WTC11 (cell line): ENCODE measurements around the gene SDHB. TPM values are rescaled to one million over a fixed set of nuclear protein-coding genes. Genes with fewer than 3 reads are reported as not detected.

Source experiments
- ATAC-seq: fragments of 200-7000 bp; cut with Tn5 transposase; 2 replicates; pipeline ENCODE4 v1.10.0; 2021; ENCODE audit warnings: mild to moderate bottlenecking, moderate library complexity
- CTCF ChIA-PET: fragments of 300-600 bp; sonication (Branson Sonifier 250); formaldehyde crosslinking; loops from one replicate; lab custom pipeline; 2021; ENCODE audit warnings: antibody characterized with exemption; lab: Charles Lee
- POLR2A ChIA-PET: fragments of 350-600 bp; sonication (Branson Sonifier 250); formaldehyde crosslinking; loops from one replicate; lab custom pipeline; 2021; ENCODE audit warnings: antibody characterized with exemption; lab: Charles Lee
- DNase-seq: peaks from one replicate; pipeline ENCODE4 v3.0.0; 2021; ENCODE audit warnings: low spot score
- H3K27ac Mint-ChIP-seq: 2 replicates; pipeline ENCODE4 v1.8.0; 2021; ENCODE audit warnings: mixed read lengths
- H3K27me3 Mint-ChIP-seq: 2 replicates; pipeline ENCODE4 v1.8.0; 2021; ENCODE audit warnings: low read depth, mild to moderate bottlenecking, moderate library complexity, mixed read lengths
- H3K36me3 Mint-ChIP-seq: 2 replicates; pipeline ENCODE4 v1.8.0; 2021; ENCODE audit warnings: mixed read lengths
- H3K4me1 Mint-ChIP-seq: 2 replicates; pipeline ENCODE4 v1.8.0; 2022; ENCODE audit warnings: mixed read lengths
- H3K4me3 Mint-ChIP-seq: 2 replicates; pipeline ENCODE4 v1.8.0; 2021; ENCODE audit warnings: mild to moderate bottlenecking, moderate library complexity, mixed read lengths
- H3K9me3 Mint-ChIP-seq: 2 replicates; pipeline ENCODE4 v1.8.0; 2021; ENCODE audit warnings: mixed read lengths
- AR ChIP-seq: fragments of 250-450 bp; sonication (Bioruptor Pico); IDR thresholded peaks from 2 replicates; pipeline ENCODE4 v1.9.0; 2021; ENCODE audit warnings: mild to moderate bottlenecking
- ATF1 ChIP-seq: sonication (generic); formaldehyde crosslinking; IDR thresholded peaks from 2 replicates; pipeline ENCODE4 v1.8.1; 2023; ENCODE audit warnings: mild to moderate bottlenecking, moderate library complexity, missing genetic modification reagents
- CREB1 ChIP-seq: sonication (generic); formaldehyde crosslinking; IDR thresholded peaks from 2 replicates; pipeline ENCODE4 v1.8.0; 2023; ENCODE audit warnings: mild to moderate bottlenecking, missing genetic modification reagents
- CREM ChIP-seq: sonication (generic); formaldehyde crosslinking; IDR thresholded peaks from 2 replicates; pipeline ENCODE4 v1.8.1; 2022; ENCODE audit warnings: mild to moderate bottlenecking, missing genetic modification reagents, moderate library complexity
- EMX1 ChIP-seq: fragments of 250-450 bp; sonication (Bioruptor Pico); IDR thresholded peaks from 2 replicates; pipeline ENCODE4 v1.8.0; 2021; ENCODE audit warnings: mild to moderate bottlenecking
- ESRRA ChIP-seq: sonication (generic); formaldehyde crosslinking; IDR thresholded peaks from 2 replicates; pipeline ENCODE4 v1.8.1; 2022; ENCODE audit warnings: mild to moderate bottlenecking, missing genetic modification reagents, borderline replicate concordance
- ETV6 ChIP-seq: sonication (generic); formaldehyde crosslinking; IDR thresholded peaks from 2 replicates; pipeline ENCODE4 v1.8.1; 2022; ENCODE audit warnings: mild to moderate bottlenecking, missing genetic modification reagents
- FOXK1 ChIP-seq: sonication (generic); formaldehyde crosslinking; IDR thresholded peaks from 2 replicates; pipeline ENCODE4 v1.8.0; 2022; ENCODE audit warnings: mild to moderate bottlenecking, moderate library complexity, missing genetic modification reagents
- GTF2I ChIP-seq: fragments of 250-450 bp; sonication (Bioruptor Pico); conservative IDR thresholded peaks from 2 replicates; pipeline ENCODE4 v1.4.0; 2021; ENCODE audit warnings: mild to moderate bottlenecking
- HMGA2 ChIP-seq: fragments of 250-450 bp; sonication (Bioruptor Pico); IDR thresholded peaks from 2 replicates; pipeline ENCODE4 v1.4.0; 2021; ENCODE audit warnings: mild to moderate bottlenecking, moderate library complexity
- JAZF1 ChIP-seq: fragments of 250-450 bp; sonication (Bioruptor Pico); IDR thresholded peaks from 2 replicates; pipeline ENCODE4 v1.9.0; 2021; ENCODE audit warnings: moderate library complexity, mild to moderate bottlenecking, inconsistent platforms
- MLX ChIP-seq: sonication (generic); formaldehyde crosslinking; IDR thresholded peaks from 2 replicates; pipeline ENCODE4 v1.8.1; 2023; ENCODE audit warnings: mild to moderate bottlenecking, missing genetic modification reagents, moderate library complexity
- MYBL2 ChIP-seq: sonication (generic); formaldehyde crosslinking; IDR thresholded peaks from 2 replicates; pipeline ENCODE4 v1.8.1; 2023; ENCODE audit warnings: mild to moderate bottlenecking, moderate library complexity, missing genetic modification reagents
- NFE2L1 ChIP-seq: sonication (generic); formaldehyde crosslinking; IDR thresholded peaks from 2 replicates; pipeline ENCODE4 v1.8.1; 2023; ENCODE audit warnings: missing genetic modification reagents
- OVOL2 ChIP-seq: fragments of 250-450 bp; sonication (Bioruptor Pico); IDR thresholded peaks from 2 replicates; pipeline ENCODE4 v1.9.0; 2021; ENCODE audit warnings: mild to moderate bottlenecking, borderline replicate concordance
- RORB ChIP-seq: fragments of 250-450 bp; sonication (Bioruptor Pico); IDR thresholded peaks from 2 replicates; pipeline ENCODE4 v1.9.0; 2021; ENCODE audit warnings: mild to moderate bottlenecking
- TCF7 ChIP-seq: sonication (generic); formaldehyde crosslinking; IDR thresholded peaks from 2 replicates; pipeline ENCODE4 v1.8.0; 2022; ENCODE audit warnings: mild to moderate bottlenecking, low read depth, missing genetic modification reagents, moderate library complexity
- ZBTB21 ChIP-seq: sonication (generic); formaldehyde crosslinking; IDR thresholded peaks from 2 replicates; pipeline ENCODE4 v1.8.1; 2023; ENCODE audit warnings: mild to moderate bottlenecking, missing genetic modification reagents, borderline replicate concordance
- ZNF263 ChIP-seq: sonication (generic); formaldehyde crosslinking; IDR thresholded peaks from 2 replicates; pipeline ENCODE4 v1.8.1; 2022; ENCODE audit warnings: low read depth, mild to moderate bottlenecking, moderate library complexity, missing genetic modification reagents
- ZNF396 ChIP-seq: fragments of 250-450 bp; sonication (Bioruptor Pico); IDR thresholded peaks from 2 replicates; pipeline ENCODE4 v1.8.0; 2021; ENCODE audit warnings: mild to moderate bottlenecking, moderate library complexity, borderline replicate concordance
- ZNF425 ChIP-seq: fragments of 250-450 bp; sonication (Bioruptor Pico); conservative IDR thresholded peaks from 2 replicates; pipeline ENCODE4 v1.9.0; 2021; ENCODE audit warnings: mild to moderate bottlenecking
- ZSCAN18 ChIP-seq: fragments of 250-450 bp; sonication (Bioruptor Pico); IDR thresholded peaks from 2 replicates; pipeline ENCODE4 v2.1.2; 2022; ENCODE audit warnings: mild to moderate bottlenecking, moderate library complexity
- total RNA-seq: library from RNA; stranded (reverse); gene quantifications from 3 replicates; pipeline ENCODE4 v1.2.3, GENCODE V29; 2021
- TF ChIP-seq, protein P1 (sequence below): sonication (generic); formaldehyde crosslinking; IDR thresholded peaks from 2 replicates; pipeline ENCODE4 v1.8.1; 2022; ENCODE audit warnings: mild to moderate bottlenecking, missing genetic modification reagents, moderate library complexity, borderline replicate concordance

The SDHB gene
- total RNA-seq, 1 experiment from 2014 or later, result 89.5 TPM

DNA sequence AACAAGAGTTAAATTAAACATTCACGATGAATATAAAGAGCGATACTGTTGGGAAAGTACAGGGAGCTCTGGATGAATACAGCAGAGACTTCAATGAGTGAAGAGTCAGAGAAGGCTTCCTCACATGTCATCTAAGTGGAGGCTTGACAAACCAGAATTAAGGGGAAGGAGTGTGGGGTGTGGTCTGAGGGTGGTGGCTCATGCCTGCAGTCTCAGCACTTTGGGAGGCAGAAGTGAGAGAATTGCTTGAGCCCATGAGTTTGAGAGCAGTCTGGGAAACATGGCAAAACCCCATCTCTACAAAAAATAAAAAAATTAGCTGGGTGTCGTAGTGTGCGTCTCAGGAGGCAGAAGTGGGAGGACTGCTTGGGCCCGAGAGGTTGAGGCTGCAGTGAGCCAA is 8.7 kb downstream of the SDHB start:
- ChIA-PET CTCF (interaction anchor here (1.3 to 2.4 kb wide), 4 partner anchors 84 to 424 kb away, joined by 3 to 9 read pairs (median 5); no protein-coding TSS in a partner anchor), POLR2A (no interaction called here)
- H3K27ac Mint-ChIP-seq, result peak overlapping the region; percentile 34
- no peak overlapping the region for H3K4me3 Mint-ChIP-seq
- no peak for ATAC-seq
- no peak for DNase-seq
- no peak for TF ChIP-seq JAZF1
- TF ChIP-seq ZBTB21 (CRISPR knock-in tag), result no peak
- no peak for TF ChIP-seq ATF1 (CRISPR knock-in tag)
- TF ChIP-seq TCF7 (CRISPR knock-in tag), result no peak
- TF ChIP-seq ZNF263 (CRISPR knock-in tag), result no peak
- TF ChIP-seq CREB1 (CRISPR knock-in tag), result no peak
- no peak for TF ChIP-seq ZNF396 (CRISPR knock-in tag)
- TF ChIP-seq ZSCAN18 (CRISPR knock-in tag), result no peak
- no peak for TF ChIP-seq HMGA2 (CRISPR knock-in tag)
- no peak for TF ChIP-seq MYBL2 (CRISPR knock-in tag)
- H3K4me1 Mint-ChIP-seq, result peaks cover 4% of the 10 kb centered on the region
- peaks cover 34% of the 10 kb centered on the region for H3K36me3 Mint-ChIP-seq
- no peaks in the 10 kb centered on the region for H3K9me3 Mint-ChIP-seq
- no peaks in the 10 kb centered on the region for H3K27me3 Mint-ChIP-seq

DNA sequence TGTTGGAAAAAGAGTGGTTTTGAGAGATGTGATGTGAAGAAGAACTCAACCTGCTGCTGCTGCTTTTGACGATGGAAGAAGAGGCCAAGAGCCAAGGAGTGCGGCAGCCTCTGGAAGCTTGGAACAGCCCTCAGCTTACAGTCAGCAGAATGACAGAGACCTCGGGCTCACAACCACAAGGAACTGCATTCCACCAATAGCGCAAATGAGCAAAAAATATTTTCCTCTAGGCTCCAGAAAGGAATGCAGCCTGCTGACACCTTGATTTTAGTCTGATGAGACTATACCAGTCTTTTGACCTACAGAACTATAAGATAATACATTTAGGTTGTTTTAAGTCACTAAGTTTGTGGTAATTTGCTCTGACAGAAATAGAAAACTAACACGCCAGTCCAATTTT is 10.2 kb downstream of the SDHB start:
- H3K4me3 Mint-ChIP-seq, result no peak overlapping the region
- no peaks in the 10 kb centered on the region for H3K27me3 Mint-ChIP-seq
- no peaks in the 10 kb centered on the region for H3K9me3 Mint-ChIP-seq
- DNase-seq (no peak), ATAC-seq (no peak)
- H3K36me3 Mint-ChIP-seq, result peaks cover 38% of the 10 kb centered on the region
- H3K4me1 Mint-ChIP-seq, result peaks cover 4% of the 10 kb centered on the region
- TF ChIP-seq ETV6 (CRISPR knock-in tag) (no peak), CREM (CRISPR knock-in tag) (no peak), EMX1 (CRISPR knock-in tag) (no peak), ZNF263 (CRISPR knock-in tag) (no peak)
- POLR2A ChIA-PET, result no interaction called here
- CTCF ChIA-PET, result interaction anchor here (0.9 kb wide), 1 partner anchor 57 kb away, joined by 5 read pairs; no protein-coding TSS in a partner anchor
- H3K27ac Mint-ChIP-seq, result no peak overlapping the region

DNA sequence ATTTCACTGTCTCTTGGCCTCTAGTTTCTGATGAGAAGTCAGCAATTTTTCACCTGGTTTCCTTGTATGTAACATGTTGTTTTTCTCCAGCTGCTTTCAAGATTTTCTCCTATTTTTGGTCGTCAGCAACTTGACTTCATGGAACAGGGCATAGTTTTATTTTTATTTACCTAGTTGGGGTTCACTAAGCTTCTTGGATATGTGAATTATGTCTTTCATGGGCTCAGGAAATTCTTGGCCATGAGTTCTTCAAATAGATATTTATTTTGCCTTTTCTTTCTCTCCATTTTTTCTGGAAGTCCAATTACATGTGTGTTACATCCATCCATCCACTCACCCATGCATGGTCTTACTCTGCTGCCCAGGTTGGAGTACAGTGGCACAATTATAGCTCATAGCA is 13.7 kb downstream of the SDHB start:
- H3K27me3 Mint-ChIP-seq, result no peaks in the 10 kb centered on the region
- POLR2A ChIA-PET, result no interaction called here
- H3K36me3 Mint-ChIP-seq, result peaks cover 35% of the 10 kb centered on the region
- TF ChIP-seq ESRRA (CRISPR knock-in tag) (no peak), ZNF263 (CRISPR knock-in tag) (no peak), GTF2I (CRISPR knock-in tag) (no peak), ZNF425 (no peak), AR (CRISPR knock-in tag) (no peak), MLX (CRISPR knock-in tag) (no peak), FOXK1 (CRISPR knock-in tag) (no peak), NFE2L1 (no peak), RORB (CRISPR knock-in tag) (no peak), OVOL2 (CRISPR knock-in tag) (no peak)
- TF ChIP-seq, protein P1, sequence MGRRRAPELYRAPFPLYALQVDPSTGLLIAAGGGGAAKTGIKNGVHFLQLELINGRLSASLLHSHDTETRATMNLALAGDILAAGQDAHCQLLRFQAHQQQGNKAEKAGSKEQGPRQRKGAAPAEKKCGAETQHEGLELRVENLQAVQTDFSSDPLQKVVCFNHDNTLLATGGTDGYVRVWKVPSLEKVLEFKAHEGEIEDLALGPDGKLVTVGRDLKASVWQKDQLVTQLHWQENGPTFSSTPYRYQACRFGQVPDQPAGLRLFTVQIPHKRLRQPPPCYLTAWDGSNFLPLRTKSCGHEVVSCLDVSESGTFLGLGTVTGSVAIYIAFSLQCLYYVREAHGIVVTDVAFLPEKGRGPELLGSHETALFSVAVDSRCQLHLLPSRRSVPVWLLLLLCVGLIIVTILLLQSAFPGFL (CRISPR knock-in tag), result no peak

More for the DNA sequence above, 13.7 kb downstream of the SDHB start:
- Mint-ChIP-seq H3K27ac (no peak overlapping the region), H3K4me3 (no peak overlapping the region), H3K4me1 (peaks cover 4% of the 10 kb centered on the region; the same call in 1 of the 2 replicates), H3K9me3 (no peaks in the 10 kb centered on the region)
- no peak for DNase-seq
- ATAC-seq, result no peak
- CTCF ChIA-PET, result interaction anchor here (1.2 kb wide), 1 partner anchor 89 kb away, joined by 3 read pairs; no protein-coding TSS in a partner anchor
